Measurements from ENCODE around the gene PTPRR.
A peak's percentile ranks its signal among the peaks of the same experiment; 100 is the strongest.

PTPRR gene

GRCh38 chr12:70638639-70639360 is 281.7 kb downstream of the PTPRR start:
- DNase-seq: no peak

DNA sequence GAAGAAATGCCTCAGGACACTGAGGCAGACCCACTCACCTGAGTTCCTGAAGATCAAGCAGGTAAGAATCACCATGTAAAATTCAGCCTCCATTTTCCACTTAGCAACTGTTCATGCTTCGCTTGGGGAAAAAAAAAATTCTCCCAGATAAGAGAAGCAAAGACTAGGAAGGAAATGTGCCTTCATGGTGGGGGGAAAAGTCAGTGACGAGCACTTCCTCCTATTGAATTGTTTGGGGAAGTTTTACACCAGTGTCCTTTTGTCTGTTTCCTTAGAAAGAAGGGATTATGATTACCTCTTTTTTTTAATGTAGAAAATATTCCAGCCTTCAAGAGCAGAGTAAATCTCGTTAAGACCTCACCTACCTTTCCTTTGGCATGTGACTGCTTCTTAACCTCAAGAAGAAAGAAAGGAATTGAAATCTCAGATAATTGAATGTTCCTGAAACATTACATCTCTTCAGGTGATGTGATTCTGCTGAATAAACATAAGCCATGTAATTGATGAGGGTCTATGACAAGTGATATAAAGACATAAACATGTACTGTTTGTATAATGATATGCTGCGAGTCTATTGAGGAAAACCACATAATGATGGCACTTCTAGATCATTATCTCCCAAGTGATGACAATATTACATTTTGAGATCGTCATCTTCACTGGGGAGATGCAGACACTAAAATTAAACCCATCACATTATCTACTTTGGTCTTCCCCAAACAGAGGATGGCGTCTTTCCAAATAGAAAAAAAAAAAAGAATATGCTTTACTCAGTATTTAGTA is 283.0 kb downstream of the PTPRR start, which contains the start of gene PTPRB:
PTPRB (minus strand) TSS at position 127 of the 783 bp plus-strand sequence; CDS start at position 93, 34 bp downstream.
- no peak for DNase-seq

GRCh38 chr12:70635755-70636154 is 284.8 kb downstream of the PTPRR start:
- no peak for DNase-seq

GRCh38 chr12:70628701-70629480 is 291.6 kb downstream of the PTPRR start:
- no peak for DNase-seq

- no peak for DNase-seq
Measured at GRCh38 chr12:70627677-70628076, 292.9 kb downstream of the PTPRR start.

- DNase-seq: no peak
Measured at GRCh38 chr12:70626180-70626579, 294.4 kb downstream of the PTPRR start.

DNA sequence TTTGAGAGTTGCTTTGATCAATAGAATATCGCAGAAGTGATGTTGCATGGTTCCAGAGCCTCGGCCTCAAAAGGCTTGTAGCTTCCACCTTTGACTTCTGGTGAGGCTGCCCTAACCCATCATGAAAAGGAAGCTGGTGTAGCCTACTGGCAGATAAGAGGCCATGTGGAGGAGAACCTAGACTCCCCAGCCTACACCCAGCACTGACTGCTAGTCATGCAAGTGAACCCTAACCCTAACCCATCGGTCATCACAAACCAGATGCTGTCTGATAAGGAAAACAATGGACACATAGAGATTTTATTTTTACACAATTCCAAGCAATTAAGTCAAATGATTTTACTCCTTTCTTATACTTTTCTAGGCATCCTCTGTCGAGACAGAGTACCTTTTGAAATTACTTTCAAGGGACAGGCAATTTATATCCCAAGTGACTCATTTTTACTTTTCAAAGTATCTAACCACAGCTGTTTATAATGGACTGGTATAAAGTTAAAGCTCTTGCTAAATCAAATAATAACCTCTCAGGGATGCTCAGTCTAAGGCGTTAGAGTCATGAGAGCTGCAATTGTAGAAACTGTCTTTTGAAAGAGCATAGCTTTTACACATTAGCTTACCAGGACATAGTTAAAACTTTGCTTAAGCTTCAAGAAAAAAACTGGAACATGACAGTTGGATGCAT is 300.9 kb downstream of the PTPRR start:
- DNase-seq: no peak

GRCh38 chr12:70618371-70618770 is 302.2 kb downstream of the PTPRR start:
- no peak for DNase-seq

GRCh38 chr12:70617450-70617849 is 303.1 kb downstream of the PTPRR start:
- DNase-seq: no peak

DNA sequence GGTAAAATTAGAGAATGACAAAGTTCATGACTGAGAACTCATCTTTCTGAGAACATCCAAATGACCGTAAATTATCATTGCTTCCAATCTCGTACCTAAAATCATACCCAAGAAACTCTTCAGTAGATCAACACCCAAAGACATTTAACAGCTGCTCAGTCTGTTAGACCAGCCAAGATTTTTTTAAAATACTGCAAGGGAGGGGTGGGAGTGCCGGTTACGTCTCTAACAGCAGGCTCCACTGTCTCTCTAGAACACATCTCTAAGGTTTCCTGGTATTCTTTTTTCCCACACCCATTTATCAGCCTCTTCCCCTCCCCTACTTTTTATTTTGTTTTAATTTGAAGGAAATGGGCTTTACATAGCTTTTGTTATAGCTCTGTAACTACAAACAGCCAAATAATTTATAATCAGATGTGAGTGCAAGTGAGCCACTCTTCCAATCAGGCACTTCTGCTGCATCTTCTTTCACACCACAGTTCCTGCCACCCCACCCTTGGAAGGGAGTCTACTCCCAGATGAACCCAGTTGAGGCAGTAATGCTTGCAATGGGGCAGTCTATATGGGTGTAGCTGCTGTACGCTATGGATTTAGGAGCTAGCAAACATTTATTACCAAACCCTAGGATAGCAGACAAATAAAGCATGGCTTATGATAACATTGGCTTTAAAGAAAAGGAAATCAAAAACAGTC is 305.2 kb downstream of the PTPRR start:
- DNase-seq: no peak

- no peak for DNase-seq
Measured at GRCh38 chr12:70609739-70610491, 310.6 kb downstream of the PTPRR start.

DNA sequence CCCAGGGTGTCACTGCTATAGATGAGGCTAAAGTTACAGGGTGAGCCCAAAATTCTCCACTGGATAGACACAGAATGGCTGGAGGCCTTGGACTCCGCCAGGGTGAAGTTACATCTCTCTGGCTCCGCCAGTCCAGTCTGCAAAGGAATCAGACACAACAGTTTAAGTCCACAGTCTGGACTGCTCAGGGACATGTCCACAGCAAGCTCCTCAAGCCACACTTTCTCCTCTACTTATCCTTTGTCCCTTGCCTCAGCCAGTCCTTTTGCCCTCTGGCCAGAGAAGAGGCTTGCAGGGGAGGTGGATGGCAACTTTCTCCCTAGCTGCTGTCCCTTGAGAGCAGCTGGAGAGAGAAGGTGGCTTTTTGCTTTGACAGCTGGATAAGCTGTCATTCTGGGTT is 311.3 kb downstream of the PTPRR start:
- no peak for DNase-seq

DNA sequence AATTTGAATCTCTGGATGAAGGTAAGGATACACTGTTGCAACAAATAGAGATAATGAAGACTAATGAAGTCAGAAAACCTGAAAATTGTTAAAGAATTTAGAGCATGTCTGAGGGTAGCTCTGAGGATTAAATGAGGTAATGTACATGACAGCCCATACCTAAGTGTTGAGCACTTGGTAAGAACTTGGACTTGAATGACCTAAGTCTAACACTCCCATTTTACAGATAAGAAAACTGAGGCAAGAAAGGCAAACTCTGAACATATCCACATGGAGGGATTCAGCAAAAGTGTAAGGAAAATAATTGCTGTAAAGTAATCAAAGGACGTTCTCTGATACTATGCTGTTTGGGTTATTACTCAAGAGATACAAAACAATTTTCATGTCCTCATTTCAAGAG is 312.4 kb downstream of the PTPRR start:
- no peak for DNase-seq

DNA sequence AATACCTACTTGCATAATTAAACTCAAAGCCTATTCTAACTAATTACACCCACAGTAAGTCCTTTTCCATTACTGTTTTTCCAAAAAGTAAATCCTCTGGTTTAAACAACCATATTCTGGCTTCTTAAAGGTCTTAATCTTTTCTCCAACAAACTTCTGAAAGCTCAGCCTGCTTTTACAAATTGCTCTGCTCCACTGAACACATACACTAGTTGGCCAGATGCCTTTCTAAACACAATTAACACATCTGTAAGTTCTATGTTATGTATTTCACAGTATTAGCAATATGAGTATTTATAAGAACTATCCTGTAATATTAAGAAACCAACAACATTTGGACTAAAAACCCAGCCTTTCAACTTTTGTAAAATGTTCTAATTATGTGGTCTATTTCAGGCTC is 313.4 kb downstream of the PTPRR start:
- DNase-seq: no peak

DNA sequence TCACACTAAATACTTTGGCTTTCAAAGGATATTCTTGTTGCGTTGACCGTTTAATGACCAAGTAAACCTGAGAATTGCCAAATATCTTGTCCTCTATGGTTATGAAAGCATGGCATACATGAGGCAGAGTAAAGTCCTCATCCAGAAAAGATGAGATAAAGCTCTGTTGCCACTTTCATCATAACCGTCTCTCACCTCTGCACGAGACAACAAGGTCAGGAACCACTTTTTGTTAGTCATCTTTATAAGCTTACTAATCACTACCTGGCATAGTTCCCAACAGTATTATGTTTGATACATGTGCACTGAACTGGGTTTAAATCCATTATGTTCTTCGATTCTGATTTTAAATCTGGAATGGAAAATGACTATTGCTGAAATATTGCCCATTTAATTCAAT is 314.6 kb downstream of the PTPRR start:
- no peak for DNase-seq

DNA sequence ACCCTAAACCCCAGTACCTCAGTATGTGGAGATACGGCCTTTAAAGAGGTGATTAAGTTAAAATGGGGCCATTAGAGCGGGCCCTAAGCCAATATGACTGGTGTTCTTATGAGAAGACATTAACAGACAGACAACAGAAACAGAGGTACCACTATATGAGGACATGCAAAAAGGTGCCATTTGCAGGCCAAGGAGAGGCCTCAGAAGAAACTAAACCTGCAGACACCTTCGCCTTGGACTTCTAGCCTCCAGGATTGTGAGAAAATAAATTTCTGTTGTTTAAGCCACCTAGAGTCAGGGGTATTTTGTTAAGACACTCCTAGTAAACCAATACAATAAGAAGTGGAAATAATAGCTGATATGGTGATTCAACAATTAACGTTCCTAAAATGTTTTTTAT is 315.9 kb downstream of the PTPRR start:
- DNase-seq: no peak

GRCh38 chr12:70603044-70603443 is 317.5 kb downstream of the PTPRR start:
- DNase-seq: no peak

DNA sequence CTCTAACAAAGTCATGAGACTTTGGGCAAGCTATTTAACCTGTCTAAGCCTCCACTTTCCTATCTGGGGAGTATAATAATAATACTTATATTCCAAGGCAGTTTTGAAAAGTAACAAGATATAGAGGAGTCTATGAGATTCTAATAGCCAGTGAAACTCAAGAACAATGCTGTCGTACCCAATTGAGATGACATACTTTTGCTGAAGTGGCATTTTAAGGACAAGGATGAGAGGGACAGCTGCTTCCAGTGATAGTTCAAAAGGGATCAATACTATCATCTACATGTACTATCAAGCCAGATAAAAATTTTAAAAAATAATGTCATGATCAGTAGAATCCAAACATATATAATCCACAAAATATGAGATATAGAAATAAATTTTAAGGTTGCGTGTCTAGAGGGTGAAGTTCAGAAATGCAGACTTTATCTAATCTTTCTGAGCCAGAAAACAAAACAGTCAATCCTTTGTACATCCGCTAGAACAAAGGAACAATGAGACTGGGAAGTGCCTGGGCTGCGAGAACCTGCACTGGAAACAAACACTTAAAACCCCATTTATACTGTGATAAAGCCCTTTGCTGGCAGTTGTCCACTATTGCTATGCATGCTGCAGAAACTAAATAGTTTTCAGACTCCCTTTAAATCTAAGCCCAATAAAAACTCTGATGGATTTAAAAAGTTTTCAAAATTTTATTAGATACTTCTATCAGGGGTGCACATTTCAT is 321.9 kb downstream of the PTPRR start:
- peak; percentile 14 to 44 for DNase-seq

DNA sequence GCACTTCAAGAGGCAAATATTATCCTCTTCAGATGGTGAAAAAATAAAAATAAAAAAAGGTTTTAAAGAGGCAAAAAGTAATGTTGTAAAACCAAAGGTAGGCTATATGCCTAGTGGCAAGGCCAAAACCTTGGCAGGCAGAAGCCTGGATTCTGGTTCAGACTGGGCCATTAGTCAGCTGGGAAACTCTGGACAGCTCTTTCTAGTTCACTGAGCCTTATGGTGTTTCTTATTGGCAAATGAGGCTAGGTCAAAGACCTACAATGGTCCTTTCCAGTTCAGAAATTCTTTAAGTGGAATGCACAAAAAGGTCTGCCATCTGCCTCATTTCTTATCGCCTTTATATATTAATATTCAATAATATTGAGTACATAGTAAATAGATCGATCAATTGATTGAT is 327.9 kb downstream of the PTPRR start:
- DNase-seq: no peak

- DNase-seq: no peak
Measured at GRCh38 chr12:70590549-70591226, 329.9 kb downstream of the PTPRR start.

All from hippocampal formation (tissue), 2 donors.